NCI-H2196 (cell line): ENCODE data around the gene PUM1.
"Not testable (repeated sequence)": the region's sequence is repeated elsewhere in the genome, so short reads cannot be mapped to it uniquely, and the experiment has no call there.

Experiments
- DNase-seq: peaks from one replicate; lab custom pipeline; 2025; ENCODE audit not compliant: unreplicated experiment; lab: John Stamatoyannopoulos, UW

PUM1 gene

GRCh38 chr1:31064718-31065309 lies 703 bp downstream of the PUM1 start:
- no peak for DNase-seq

DNA sequence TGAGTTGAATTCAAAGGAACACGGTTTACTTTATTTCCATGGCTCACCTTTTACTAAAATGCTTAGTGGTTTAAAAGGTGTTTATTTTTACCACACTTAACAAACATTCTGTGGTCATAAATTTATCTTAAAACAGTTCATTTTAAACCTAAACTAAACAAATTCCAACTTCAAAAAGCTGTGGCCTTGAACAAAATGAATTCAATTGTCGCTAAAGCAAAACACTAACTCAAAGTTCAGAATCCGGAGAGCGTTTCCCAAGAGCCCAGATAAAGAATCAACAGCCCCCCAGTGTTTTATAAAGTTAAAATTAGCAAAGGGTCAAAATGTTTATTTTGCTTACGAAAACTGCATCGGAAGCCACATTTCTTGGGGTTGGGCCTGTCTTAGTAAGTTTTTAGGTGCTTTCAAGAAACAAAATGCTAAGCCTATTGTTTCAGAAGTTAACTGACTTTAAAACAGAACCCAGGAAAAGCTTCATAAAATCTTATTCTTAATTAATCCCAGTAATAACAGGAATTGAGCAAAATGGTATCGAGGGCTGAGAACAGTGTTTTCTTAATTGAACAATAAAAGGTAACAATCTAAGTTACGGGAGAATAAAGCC lies 1.3 kb downstream of the PUM1 start:
- DNase-seq: no peak

- no peak for DNase-seq
These were observed 1.9 kb downstream of the PUM1 start for GRCh38 chr1:31063631-31064030.

- no peak for DNase-seq
These were observed 2.6 kb downstream of the PUM1 start for GRCh38 chr1:31062867-31063380.

GRCh38 chr1:31062162-31062866 lies 3.2 kb downstream of the PUM1 start:
- DNase-seq: peak; percentile 52

DNA sequence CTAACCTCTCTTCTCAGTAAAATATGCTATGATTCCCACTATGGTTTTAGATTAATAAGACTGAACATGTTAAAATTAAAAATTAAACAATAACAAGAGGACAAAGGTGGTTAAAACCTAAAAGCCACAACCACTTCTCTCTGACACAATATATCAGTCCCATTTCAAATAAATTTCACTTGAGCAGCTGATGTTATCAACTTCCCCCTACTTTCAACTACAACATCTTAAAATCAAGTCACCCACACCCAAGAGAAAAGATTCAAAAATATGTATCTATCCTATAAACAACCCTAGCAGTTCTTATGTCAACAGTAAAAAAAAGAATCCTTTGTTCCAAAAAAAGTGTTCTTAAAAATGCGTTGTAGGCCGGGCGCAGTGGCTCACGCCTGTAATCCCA lies 7.5 kb downstream of the PUM1 start:
- DNase-seq: no peak

- DNase-seq: no peak
These were observed 9.6 kb downstream of the PUM1 start for GRCh38 chr1:31055953-31056352.

DNA sequence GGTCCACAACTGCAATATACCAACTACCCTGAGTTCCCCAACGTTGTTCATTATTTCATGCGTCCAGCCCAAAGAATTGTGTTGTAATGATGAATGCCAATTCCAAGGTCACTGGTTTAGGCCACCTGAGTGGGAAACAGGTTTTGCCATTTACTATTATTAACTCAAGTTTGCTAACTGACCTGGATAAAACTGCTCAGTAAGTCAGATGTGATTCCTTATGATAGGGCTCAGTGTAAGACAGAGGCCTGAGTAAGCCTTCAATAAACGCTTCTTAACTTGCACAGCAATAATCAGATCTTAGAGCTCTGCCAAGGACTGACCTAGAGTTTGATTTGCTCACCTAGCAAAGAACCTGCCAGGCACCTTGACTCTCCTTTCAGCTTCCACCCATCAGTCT lies 10.0 kb downstream of the PUM1 start:
- no peak for DNase-seq

GRCh38 chr1:31054958-31055481 lies 10.5 kb downstream of the PUM1 start:
- DNase-seq: no peak

DNA sequence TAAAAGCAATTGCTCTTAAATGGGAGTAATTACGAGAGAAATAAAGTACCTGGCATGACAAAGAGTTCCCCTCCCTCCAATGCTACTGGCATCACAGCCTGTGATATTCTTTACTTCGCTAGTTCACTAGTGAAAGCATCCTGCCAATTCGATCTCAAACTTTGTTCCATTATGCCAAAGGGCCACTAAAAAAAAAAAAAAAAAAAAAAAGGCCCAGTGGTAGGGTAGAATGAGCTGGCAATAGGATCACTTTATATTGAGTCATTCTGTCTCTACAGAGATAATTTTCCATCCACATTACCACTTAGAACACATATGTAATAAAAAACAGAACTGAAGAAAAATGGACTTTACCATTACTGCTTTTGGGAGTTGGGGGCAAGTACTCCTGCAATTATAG lies 11.2 kb downstream of the PUM1 start:
- no peak for DNase-seq

GRCh38 chr1:31052613-31053012 lies 12.9 kb downstream of the PUM1 start:
- DNase-seq: not testable (repeated sequence)

DNA sequence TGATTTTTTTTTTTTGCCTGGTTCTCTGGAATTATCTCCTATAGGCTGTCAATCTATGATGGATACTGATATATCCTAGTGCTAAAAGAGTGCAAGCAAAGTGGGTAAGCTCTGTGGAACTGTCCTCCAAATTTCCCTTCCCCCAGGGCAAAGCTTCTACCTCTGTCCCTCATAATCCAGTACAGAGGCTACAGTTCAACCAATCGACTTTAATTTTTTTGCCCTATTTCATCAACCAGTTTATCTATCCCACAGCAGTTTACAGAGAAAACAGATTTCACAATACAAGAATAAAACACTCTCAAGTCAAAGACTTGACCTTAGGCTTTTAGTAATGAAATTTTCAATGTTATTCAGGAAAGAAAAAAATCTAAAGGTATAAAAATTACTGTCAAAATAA lies 13.9 kb downstream of the PUM1 start:
- DNase-seq: no peak

- DNase-seq: peak; percentile 23
These were observed 18.0 kb downstream of the PUM1 start for GRCh38 chr1:31047507-31047906.

DNA sequence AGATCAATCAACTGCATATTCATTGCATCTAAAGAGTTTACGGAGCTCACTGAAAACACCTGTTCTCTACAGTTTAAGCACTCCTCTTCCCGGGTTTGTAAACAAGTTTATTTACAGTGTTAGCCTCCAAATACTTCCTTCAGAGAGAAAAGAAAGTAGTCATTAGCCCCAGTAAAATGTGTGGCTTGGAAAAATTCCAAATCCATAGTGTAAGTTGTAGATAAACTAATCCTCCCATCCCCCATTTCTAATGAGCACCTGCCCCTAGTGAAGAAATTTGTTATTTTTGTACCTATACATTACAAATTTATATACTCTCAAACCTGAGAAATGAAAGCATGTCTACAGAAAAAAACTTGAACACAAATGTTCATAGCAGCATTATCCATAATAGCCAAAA lies 21.9 kb downstream of the PUM1 start:
- peak; percentile 41 for DNase-seq

DNA sequence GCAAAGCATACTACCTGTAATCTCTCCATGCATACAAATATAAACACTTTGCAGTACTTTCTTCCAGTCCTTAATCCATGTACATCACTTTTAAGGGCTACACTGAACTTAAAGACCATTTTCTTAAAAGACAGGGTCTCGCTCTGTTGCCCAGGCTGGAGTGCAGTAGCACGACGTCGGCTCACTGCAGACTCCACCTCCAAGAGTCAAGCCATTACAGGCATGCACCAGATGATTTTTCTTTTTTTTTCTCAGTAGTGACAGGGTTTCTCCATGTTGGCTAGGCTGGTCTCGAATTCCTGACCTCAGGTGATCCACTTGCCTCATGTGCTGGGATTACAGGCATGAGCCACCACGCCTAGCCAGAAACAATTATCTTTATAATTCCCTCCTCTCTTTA lies 22.9 kb downstream of the PUM1 start:
- DNase-seq: no peak

GRCh38 chr1:31041529-31041928 lies 24.0 kb downstream of the PUM1 start:
- no peak for DNase-seq

DNA sequence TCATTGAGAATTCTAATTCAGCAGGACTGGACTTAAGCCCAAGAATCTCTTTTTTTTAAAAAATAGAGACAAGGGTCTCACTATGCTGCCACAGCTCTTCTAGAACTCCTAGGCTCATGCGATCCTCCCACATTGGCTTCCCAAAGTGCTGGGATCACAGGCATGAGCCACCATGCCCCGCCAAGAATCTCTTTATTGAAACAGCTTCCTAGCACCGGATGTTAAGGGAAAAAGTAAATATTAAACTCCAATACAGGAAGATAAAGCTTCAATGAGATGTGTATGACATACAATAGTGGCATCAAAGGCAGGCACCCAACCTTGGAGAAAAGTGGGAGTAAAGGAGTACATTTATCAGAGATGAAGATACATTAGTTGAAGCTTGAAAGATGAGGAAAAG lies 25.5 kb downstream of the PUM1 start:
- DNase-seq: peak; percentile 10

DNA sequence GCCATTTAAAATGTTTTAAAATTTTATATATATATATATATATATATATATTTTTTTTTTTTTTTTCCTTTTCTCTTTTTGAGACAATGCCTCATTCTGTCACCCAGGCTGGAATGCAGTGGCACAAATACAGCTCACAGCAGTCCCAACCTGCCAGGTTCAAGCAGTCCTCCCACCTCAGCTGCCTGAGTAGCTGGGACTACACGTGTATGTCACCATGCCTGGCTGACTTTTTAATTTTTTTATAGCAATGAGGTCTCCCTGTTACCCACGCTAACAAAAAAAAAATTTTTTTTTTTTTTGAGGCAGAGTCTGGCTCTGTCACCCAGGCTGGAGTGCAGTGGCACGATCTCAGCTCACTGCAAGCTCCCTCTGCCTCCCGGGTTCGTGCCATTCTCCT lies 26.6 kb downstream of the PUM1 start:
- DNase-seq: not testable (repeated sequence)

- no peak for DNase-seq
These were observed 27.2 kb downstream of the PUM1 start for GRCh38 chr1:31038360-31038759.

DNA sequence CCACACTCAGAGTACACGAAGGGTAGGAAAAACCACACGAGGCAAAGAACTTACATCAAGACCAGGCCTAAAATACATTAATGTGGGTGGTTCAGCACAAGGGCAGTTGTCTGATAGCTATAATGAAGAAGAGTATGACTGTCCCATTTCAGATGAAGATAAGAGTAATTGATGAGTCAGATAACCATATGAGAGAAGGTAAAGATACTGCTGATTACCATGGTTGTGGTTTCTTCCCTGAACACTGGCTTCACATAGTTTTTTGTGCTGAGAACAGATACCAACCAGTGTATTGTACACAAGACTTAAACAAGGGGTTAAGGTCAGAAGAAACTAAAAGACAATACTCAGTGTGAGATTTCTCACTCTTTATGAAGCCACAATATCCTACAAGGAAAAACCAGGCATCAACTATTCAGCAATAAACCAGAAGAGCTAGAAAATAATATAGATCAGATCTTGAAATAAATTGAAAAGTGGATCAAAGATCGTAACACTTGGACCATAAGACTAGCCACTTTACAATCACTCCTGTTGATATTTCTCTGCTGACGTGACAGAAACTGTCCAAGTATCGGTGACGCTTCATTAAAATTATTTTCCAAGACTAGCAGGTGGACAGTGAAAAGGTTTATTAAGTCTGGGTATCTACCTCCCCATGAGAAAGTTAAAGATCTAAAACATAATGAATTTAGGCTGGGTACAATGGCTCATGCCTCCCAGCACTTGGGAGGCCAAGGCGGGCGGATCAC lies 28.6 kb downstream of the PUM1 start:
- DNase-seq: no peak

DNA sequence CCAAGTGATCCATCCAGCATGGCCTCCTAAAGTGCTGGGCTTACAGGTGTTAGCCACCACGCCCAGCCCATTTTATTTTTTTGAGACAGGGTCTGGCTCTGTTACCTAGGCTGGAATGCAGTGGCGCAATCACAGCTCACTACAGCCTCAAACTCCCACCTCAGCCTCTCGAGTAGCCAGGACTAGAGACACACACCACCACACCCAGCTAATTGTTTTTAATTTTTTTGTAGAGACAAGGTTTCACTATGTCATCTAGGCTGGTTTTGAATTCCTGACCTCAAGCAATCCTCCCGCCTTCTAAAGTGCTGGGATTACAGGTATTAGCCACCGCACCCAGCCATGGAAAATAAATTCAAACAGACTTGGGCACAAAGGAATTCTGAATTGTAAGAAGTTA lies 31.9 kb downstream of the PUM1 start:
- DNase-seq: no peak
